ENCODE results near the gene FHOD3. TPM values are rescaled to one million over a fixed set of nuclear protein-coding genes. Genes with fewer than 3 reads are reported as not detected.

FHOD3 gene
- polyA plus RNA-seq, 1 donor, result 42.9 TPM

GRCh38 chr18:36676629-36677028, 379.1 kb downstream of the FHOD3 start:
- DNase-seq, result no peak

GRCh38 chr18:36680042-36680441, 382.5 kb downstream of the FHOD3 start:
- no peak for DNase-seq

- no peak for DNase-seq
These were observed 388.1 kb downstream of the FHOD3 start for GRCh38 chr18:36685580-36685979.

GRCh38 chr18:36688020-36688965, 390.8 kb downstream of the FHOD3 start:
- peak; percentile 79 for DNase-seq

GRCh38 chr18:36692371-36692770, 394.9 kb downstream of the FHOD3 start:
- no peak for DNase-seq

- DNase-seq, result no peak
These were observed 395.4 kb downstream of the FHOD3 start for GRCh38 chr18:36692921-36693332.

- peak; percentile 64 for DNase-seq
These were observed 396.6 kb downstream of the FHOD3 start for GRCh38 chr18:36693931-36694620.

GRCh38 chr18:36695806-36696205, 398.3 kb downstream of the FHOD3 start:
- no peak for DNase-seq

GRCh38 chr18:36697905-36698304, 400.4 kb downstream of the FHOD3 start:
- DNase-seq, result no peak

GRCh38 chr18:36700955-36701354, 403.4 kb downstream of the FHOD3 start:
- no peak for DNase-seq

GRCh38 chr18:36702401-36703013, 405.0 kb downstream of the FHOD3 start:
- DNase-seq, result no peak

- no peak for DNase-seq
These were observed 406.6 kb downstream of the FHOD3 start for GRCh38 chr18:36704156-36704555.

- no peak for DNase-seq
These were observed 408.8 kb downstream of the FHOD3 start for GRCh38 chr18:36706134-36706881.

GRCh38 chr18:36708366-36708765, 410.9 kb downstream of the FHOD3 start:
- DNase-seq, result no peak

- no peak for DNase-seq
These were observed 411.8 kb downstream of the FHOD3 start for GRCh38 chr18:36709315-36709714.

- DNase-seq, result no peak
These were observed 413.7 kb downstream of the FHOD3 start for GRCh38 chr18:36711014-36711725.

- DNase-seq, result no peak
These were observed 414.4 kb downstream of the FHOD3 start for GRCh38 chr18:36711813-36712444.

- no peak for DNase-seq
These were observed 417.0 kb downstream of the FHOD3 start for GRCh38 chr18:36714476-36714875.

GRCh38 chr18:36717422-36718110, 420.1 kb downstream of the FHOD3 start:
- DNase-seq, result no peak

- no peak for DNase-seq
These were observed 421.3 kb downstream of the FHOD3 start for GRCh38 chr18:36718705-36719328.
